GM12878 (cell line): ENCODE measurements around the gene PURA. TPM values are rescaled to one million over a fixed set of nuclear protein-coding genes. Genes with fewer than 3 reads are reported as not detected.

ENCODE experiments used
- ATAC-seq: fragments of 200-7000 bp; cut with Tn5 transposase; 3 replicates; pipeline ENCODE4 v1.9.1; 2020; ENCODE audit warnings: mild to moderate bottlenecking, moderate library complexity
- BruUV-seq: library from RNA; stranded (reverse); fragments of 400-500 nt; replicated peaks from 2 replicates; lab custom pipeline; 2021; lab: Mats Ljungman, UMichigan
- CTCF ChIA-PET: fragments of 300-600 bp; sonication (Branson Sonifier 250); formaldehyde crosslinking; extraction: SDS; loops from one replicate; lab custom pipeline; 2021; ENCODE audit warnings: inconsistent platforms; lab: Yijun Ruan, JAX
- POLR2A ChIA-PET: fragments of 350-600 bp; formaldehyde crosslinking; extraction: SDS; loops from one replicate; lab custom pipeline; 2021; ENCODE audit warnings: inconsistent platforms; lab: Charles Lee
- RAD21 ChIA-PET: fragments of 300-600 bp; sonication (Branson Sonifier 250); formaldehyde crosslinking; loops from one replicate; lab custom pipeline; 2023; ENCODE audit warnings: antibody characterized with exemption; ENCODE audit not compliant: unreplicated experiment; lab: Charles Lee
- SMC1A ChIA-PET: fragments of 300-600 bp; sonication (Branson Sonifier 250); formaldehyde crosslinking; loops from one replicate; lab custom pipeline; 2023; ENCODE audit not compliant: unreplicated experiment, uncharacterized antibody; lab: Charles Lee
- DNase-seq: peaks from one replicate; pipeline ENCODE4 v3.0.0-alpha.2; 2011; ENCODE audit warnings: low read depth, low spot score
- FAIRE-seq: peaks from 3 replicates; lab custom pipeline; 2011; peaks lifted over from hg19 to GRCh38; lab: Jason Lieb, UNC
- H2AFZ ChIP-seq: 2 replicates; pipeline ENCODE4 v1.6.0; 2011; ENCODE audit warnings: low read depth, low read length, control low read depth; ENCODE audit not compliant: control insufficient read depth
- H3K27ac ChIP-seq: 2 replicates; pipeline ENCODE4 v1.5.1; 2011; ENCODE audit warnings: control low read depth; ENCODE audit not compliant: control insufficient read depth, insufficient read depth
- H3K27me3 ChIP-seq, 2 experiments: replicated peaks in 1 of 2; 2 replicates each; pipeline versions ENCODE4 v1.6.0 to v1.6.1; 2011; ENCODE audit warnings: low read length in 1 of 2; ENCODE audit not compliant: control insufficient read depth in 2 of 2, insufficient read depth in 2 of 2
- H3K36me3 ChIP-seq, 2 experiments: 2 replicates each; pipeline ENCODE4 v1.5.1; 2011; ENCODE audit warnings: low read length in 1 of 2; ENCODE audit not compliant: control insufficient read depth in 2 of 2, insufficient read depth in 2 of 2
- H3K4me1 ChIP-seq: 2 replicates; pipeline ENCODE4 v1.6.1; 2011; ENCODE audit warnings: mild to moderate bottlenecking, low read length, moderate library complexity, mixed read lengths; ENCODE audit not compliant: control insufficient read depth, insufficient read depth
- H3K4me2 ChIP-seq: 2 replicates; pipeline ENCODE4 v1.6.0; 2011; ENCODE audit warnings: control low read depth; ENCODE audit not compliant: control insufficient read depth, insufficient read depth
- H3K4me3 ChIP-seq: fragments of 200-600 bp; sonication (generic); 2 replicates; pipeline ENCODE4 v1.5.1; 2016
- H3K79me2 ChIP-seq: 2 replicates; pipeline ENCODE4 v1.6.0; 2011; ENCODE audit warnings: low read length; ENCODE audit not compliant: control insufficient read depth, insufficient read depth
- H3K9ac ChIP-seq: 2 replicates; pipeline ENCODE4 v1.8.0; 2011; ENCODE audit warnings: low read length, control low read depth, mixed read lengths; ENCODE audit not compliant: control insufficient read depth, insufficient read depth
- H3K9me3 ChIP-seq: replicated peaks from 3 replicates; pipeline ENCODE4 v1.5.1; 2011; ENCODE audit warnings: mild to moderate bottlenecking, low read length; ENCODE audit not compliant: control insufficient read depth, insufficient read depth
- H4K20me1 ChIP-seq: 2 replicates; pipeline ENCODE4 v1.6.0; 2011; ENCODE audit not compliant: control insufficient read depth, insufficient read depth
- ZBTB4 ChIP-seq: fragments of 450-650 bp; formaldehyde crosslinking; IDR thresholded peaks from 2 replicates; pipeline ENCODE4 v1.4.0; 2022; ENCODE audit warnings: mild to moderate bottlenecking, moderate library complexity
- ZNF384 ChIP-seq: IDR thresholded peaks from 2 replicates; pipeline ENCODE4 v1.6.1; 2012; ENCODE audit warnings: low read depth, mild to moderate bottlenecking, low read length, improper control_type of control experiment, borderline replicate concordance
- WGBS: methylation state at CpG from one replicate; pipeline ENCODE4 v1.1.6; 2016; ENCODE audit warnings: low lambda C conversion rate; ENCODE audit not compliant: insufficient replicate concordance, insufficient coverage; ENCODE audit errors: missing lambda C conversion rate; 5-methylcytosine and 5-hydroxymethylcytosine counted together
- in situ Hi-C: fragments of 300-500 bp; cut with MboI; formaldehyde crosslinking; loops from 9 replicates; pipeline ENCODE4 v1.14.3; 2018; ENCODE audit warnings: mixed read lengths
- intact Hi-C: fragments of 100-400 bp; cut with micrococcal nuclease; formaldehyde crosslinking; loops from one replicate; pipeline ENCODE4 v1.14.2; 2022; ENCODE audit not compliant: unreplicated experiment
- polyA plus RNA-seq, 11 experiments: library from polyadenylated mRNA; depleted of rRNA in 4 of 11; unstranded in 6 of 11; stranded (reverse) in 5 of 11; fragments of >200 nt; fragmentation: Nextera tagmentation in 4 of 11; fragmentation: Illumina TruSeq in 1 of 11; extraction: Ambion mirVana in 4 of 11; extraction: Trizol in 1 of 11; gene quantifications; 1 replicate in 1 of 11; 2 replicates in 10 of 11; pipeline versions ENCODE4 v1.2.1 to v1.2.3, GENCODE V29; 2011 to 2016; ENCODE audit warnings: inconsistent platforms in 2 of 11, missing spikeins in 2 of 11, low read depth in 1 of 11
- total RNA-seq, 4 experiments: library from RNA; depleted of rRNA in 3 of 4; stranded (reverse); fragments of >200 nt in 3 of 4; fragmentation: Illumina TruSeq in 1 of 4; extraction: Trizol in 1 of 4; gene quantifications; 2 replicates each; pipeline versions ENCODE4 v1.2.1 to v1.2.3, GENCODE V29; 2013 to 2021
- TF ChIP-seq, protein P1 (sequence below): fragments of 450-650 bp; IDR thresholded peaks from 2 replicates; pipeline ENCODE4 v1.6.1; 2016; ENCODE audit warnings: mild to moderate bottlenecking

PURA gene
- total and polyA plus RNA-seq, 10 of the 15 experiments (the other 5 are each of a cell fraction or from before 2014, with no cell fraction given) = 3.3 to 11.8 (median 5.8) TPM

- no peak overlapping the region for H3K27ac ChIP-seq
- TF ChIP-seq ZNF384 (no peak), ZBTB4 (no peak)
- TF ChIP-seq, protein P1, sequence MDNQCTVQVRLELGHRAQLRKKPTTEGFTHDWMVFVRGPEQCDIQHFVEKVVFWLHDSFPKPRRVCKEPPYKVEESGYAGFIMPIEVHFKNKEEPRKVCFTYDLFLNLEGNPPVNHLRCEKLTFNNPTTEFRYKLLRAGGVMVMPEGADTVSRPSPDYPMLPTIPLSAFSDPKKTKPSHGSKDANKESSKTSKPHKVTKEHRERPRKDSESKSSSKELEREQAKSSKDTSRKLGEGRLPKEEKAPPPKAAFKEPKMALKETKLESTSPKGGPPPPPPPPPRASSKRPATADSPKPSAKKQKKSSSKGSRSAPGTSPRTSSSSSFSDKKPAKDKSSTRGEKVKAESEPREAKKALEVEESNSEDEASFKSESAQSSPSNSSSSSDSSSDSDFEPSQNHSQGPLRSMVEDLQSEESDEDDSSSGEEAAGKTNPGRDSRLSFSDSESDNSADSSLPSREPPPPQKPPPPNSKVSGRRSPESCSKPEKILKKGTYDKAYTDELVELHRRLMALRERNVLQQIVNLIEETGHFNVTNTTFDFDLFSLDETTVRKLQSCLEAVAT = no peak
- TF ChIP-seq, all 136 proteins: peak for 0
- no TSS peak for BruUV-seq
- Histone ChIP-seq H3K36me3 (no peaks in the 10 kb centered on the region), H3K9ac (no peak overlapping the region), H3K4me2 (no peak overlapping the region), H2AFZ (no peak overlapping the region), H3K4me1 (peaks cover 4% of the 10 kb centered on the region), H3K9me3 (no peaks in the 10 kb centered on the region), H3K79me2 (peaks cover 3% of the 10 kb centered on the region), H3K27me3 (no peaks in the 10 kb centered on the region), H3K4me3 (no peak overlapping the region), H4K20me1 (no peaks in the 10 kb centered on the region)
- SMC1A ChIA-PET = interaction anchor here (0.7 to 1.4 kb wide), 4 partner anchors 8 to 52 kb away, joined by 3 to 4 read pairs (median 3); no protein-coding TSS in a partner anchor
- POLR2A ChIA-PET = no interaction called here
- RAD21 ChIA-PET = no interaction called here
- no peak for FAIRE-seq
- intact Hi-C loops = no loop called here
- DNase-seq = no peak
- 87% methylated on average over 6 of the region's 6 CpGs for WGBS
- CTCF ChIA-PET = interaction anchor here (1.2 to 1.7 kb wide), 5 partner anchors 8 to 157 kb away, joined by 3 to 12 read pairs (median 3); no protein-coding TSS in a partner anchor
- in situ Hi-C loops = no loop called here
- no peak for ATAC-seq
These were observed 12.6 kb downstream of the PURA start for GRCh38 chr5:140126315-140127012.
